ENCODE data around the gene ICAM1. TPM values are rescaled to one million over a fixed set of nuclear protein-coding genes. Genes with fewer than 3 reads are reported as not detected.

ICAM1 gene
- total and polyA plus RNA-seq, 2 of the 13 experiments (the other 11 are each of a cell fraction or from before 2014, with no cell fraction given), result 37.9 to 98.4 TPM

DNA sequence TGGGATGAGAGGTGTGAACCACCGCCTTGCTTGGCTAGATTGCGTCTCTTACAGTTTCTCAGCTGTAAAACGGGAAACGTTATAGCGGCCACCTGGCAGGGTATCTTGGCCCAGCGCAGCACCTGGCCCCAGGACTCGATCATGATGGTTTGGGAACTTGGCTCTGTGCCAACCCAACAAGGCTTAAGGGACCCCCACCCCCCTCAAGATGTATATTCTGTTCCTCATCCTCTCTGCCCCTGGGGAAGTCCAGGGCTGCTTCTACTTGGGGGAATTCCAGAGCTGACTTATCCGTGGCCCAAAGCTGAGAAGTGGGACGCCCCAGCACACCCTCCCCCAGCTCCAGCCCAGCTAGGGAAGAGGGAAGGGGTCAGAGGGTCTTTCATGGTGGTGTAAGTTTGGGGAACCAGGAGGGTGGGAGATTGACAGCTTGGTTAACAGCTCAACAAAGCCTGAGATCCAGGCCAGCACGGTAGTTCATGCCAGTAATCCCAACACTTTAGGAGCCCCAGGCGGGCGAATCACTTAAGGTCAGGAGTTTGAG lies 695 bp downstream of the ICAM1 start (continued):
- TF ChIP-seq, protein P1, sequence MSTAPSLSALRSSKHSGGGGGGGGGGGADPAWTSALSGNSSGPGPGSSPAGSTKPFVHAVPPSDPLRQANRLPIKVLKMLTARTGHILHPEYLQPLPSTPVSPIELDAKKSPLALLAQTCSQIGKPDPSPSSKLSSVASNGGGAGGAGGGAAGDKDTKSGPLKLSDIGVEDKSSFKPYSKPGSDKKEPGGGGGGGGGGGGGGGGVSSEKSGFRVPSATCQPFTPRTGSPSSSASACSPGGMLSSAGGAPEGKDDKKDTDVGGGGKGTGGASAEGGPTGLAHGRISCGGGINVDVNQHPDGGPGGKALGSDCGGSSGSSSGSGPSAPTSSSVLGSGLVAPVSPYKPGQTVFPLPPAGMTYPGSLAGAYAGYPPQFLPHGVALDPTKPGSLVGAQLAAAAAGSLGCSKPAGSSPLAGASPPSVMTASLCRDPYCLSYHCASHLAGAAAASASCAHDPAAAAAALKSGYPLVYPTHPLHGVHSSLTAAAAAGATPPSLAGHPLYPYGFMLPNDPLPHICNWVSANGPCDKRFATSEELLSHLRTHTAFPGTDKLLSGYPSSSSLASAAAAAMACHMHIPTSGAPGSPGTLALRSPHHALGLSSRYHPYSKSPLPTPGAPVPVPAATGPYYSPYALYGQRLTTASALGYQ (CRISPR knock-in tag; IDR thresholded peaks at IDR 0.05), result no peak
- TF ChIP-seq ZNF143 (CRISPR knock-in tag; IDR thresholded peaks at IDR 0.05) (no peak), NFE2L2 (IDR thresholded peaks at IDR 0.05; ENCODE audit: low read length) (no peak), HNRNPLL (IDR thresholded peaks at IDR 0.05; ENCODE audit: low read depth, low read length, poor library complexity, severe bottlenecking) (no peak), LCORL (IDR thresholded peaks at IDR 0.05) (peak; percentile 85; the same call in 1 of the 2 replicates), LCORL (CRISPR knock-in tag; IDR thresholded peaks at IDR 0.05) (no peak), SPEN (CRISPR knock-in tag; IDR thresholded peaks at IDR 0.05; ENCODE audit: low read depth) (0 out of 2 replicates have a peak, but pooled peaks have one; percentile 27), PRMT3 (CRISPR knock-in tag; IDR thresholded peaks at IDR 0.05; ENCODE audit: borderline replicate concordance, low read depth) (0 out of 2 replicates have a peak, but pooled peaks have one; percentile 8), HMGA1 (CRISPR knock-in tag; conservative IDR thresholded peaks at IDR 0.05) (no peak), RFXAP (CRISPR knock-in tag; IDR thresholded peaks at IDR 0.05; ENCODE audit: borderline replicate concordance) (no peak), MBD4 (IDR thresholded peaks at IDR 0.05; ENCODE audit: borderline replicate concordance, low read length) (no peak)
- TF ChIP-seq, protein P2, sequence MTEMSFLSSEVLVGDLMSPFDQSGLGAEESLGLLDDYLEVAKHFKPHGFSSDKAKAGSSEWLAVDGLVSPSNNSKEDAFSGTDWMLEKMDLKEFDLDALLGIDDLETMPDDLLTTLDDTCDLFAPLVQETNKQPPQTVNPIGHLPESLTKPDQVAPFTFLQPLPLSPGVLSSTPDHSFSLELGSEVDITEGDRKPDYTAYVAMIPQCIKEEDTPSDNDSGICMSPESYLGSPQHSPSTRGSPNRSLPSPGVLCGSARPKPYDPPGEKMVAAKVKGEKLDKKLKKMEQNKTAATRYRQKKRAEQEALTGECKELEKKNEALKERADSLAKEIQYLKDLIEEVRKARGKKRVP (CRISPR knock-in tag; IDR thresholded peaks at IDR 0.05), result no peak

All from HepG2 (cell line).